NCI-H2107 treated with DMSO at 0.1 percent for 48 hours (cell line): ENCODE data around the gene DDX25.

Experiments
- DNase-seq: peaks from one replicate; lab custom pipeline; 2025; ENCODE audit not compliant: unreplicated experiment; lab: John Stamatoyannopoulos, UW

DDX25 gene

GRCh38 chr11:125948278-125949051 lies 44.2 kb downstream of the DDX25 start:
- no peak for DNase-seq

- DNase-seq, result no peak
Observed at GRCh38 chr11:125949271-125950177, 45.2 kb downstream of the DDX25 start.

- DNase-seq, result no peak
Observed at GRCh38 chr11:125950178-125950490, 45.8 kb downstream of the DDX25 start.

- no peak for DNase-seq
Observed at GRCh38 chr11:125950696-125951651, 46.7 kb downstream of the DDX25 start.

GRCh38 chr11:125951731-125952130 lies 47.4 kb downstream of the DDX25 start:
- no peak for DNase-seq

- DNase-seq, result no peak
Observed at GRCh38 chr11:125952559-125952958, 48.3 kb downstream of the DDX25 start.

GRCh38 chr11:125952973-125953372 lies 48.7 kb downstream of the DDX25 start:
- DNase-seq, result no peak

- DNase-seq, result no peak
Observed at GRCh38 chr11:125953401-125953935, 49.2 kb downstream of the DDX25 start.

GRCh38 chr11:125954123-125954944 lies 50.0 kb downstream of the DDX25 start:
- DNase-seq, result no peak

GRCh38 chr11:125954945-125955640 lies 50.8 kb downstream of the DDX25 start:
- DNase-seq, result no peak

- DNase-seq, result no peak
Observed at GRCh38 chr11:125955856-125956255, 51.5 kb downstream of the DDX25 start.

GRCh38 chr11:125956391-125957134 lies 52.3 kb downstream of the DDX25 start:
- no peak for DNase-seq

GRCh38 chr11:125957618-125958332 lies 53.5 kb downstream of the DDX25 start:
- no peak for DNase-seq

- DNase-seq, result no peak
Observed at GRCh38 chr11:125958872-125959400, 54.6 kb downstream of the DDX25 start.

GRCh38 chr11:125959511-125959910 lies 55.2 kb downstream of the DDX25 start:
- no peak for DNase-seq

- DNase-seq, result no peak
Observed at GRCh38 chr11:125959931-125960330, 55.6 kb downstream of the DDX25 start.

- no peak for DNase-seq
Observed at GRCh38 chr11:125960771-125961170, 56.5 kb downstream of the DDX25 start.

GRCh38 chr11:125967515-125967914 lies 63.2 kb downstream of the DDX25 start:
- no peak for DNase-seq
